ENCODE measurements around the gene POU2F3.

- TF ChIP-seq POLR2A (IDR thresholded peaks at IDR 0.05): no peak
- TF ChIP-seq CTCF (IDR thresholded peaks at IDR 0.05): no peak
Measured at GRCh38 chr11:120290956-120291355, 51.0 kb downstream of the POU2F3 start.

All from body of pancreas (tissue), 4 donors.